SK-N-SH (cell line): Measurements from ENCODE around the gene RNF8. TPM values are rescaled to one million over a fixed set of nuclear protein-coding genes. Genes with fewer than 3 reads are reported as not detected.
A peak's percentile ranks its signal among the peaks of the same experiment; 100 is the strongest.

ENCODE experiments used
- CTCF ChIA-PET: fragments of 300-600, 350-600 bp; formaldehyde crosslinking; extraction: SDS; loops from one replicate; lab custom pipeline; 2021; lab: Yijun Ruan, JAX
- POLR2A ChIA-PET: fragments of 350-600 bp; sonication (Branson Sonifier 250); formaldehyde crosslinking; extraction: SDS; loops from one replicate; lab custom pipeline; 2020; ENCODE audit warnings: antibody characterized with exemption, inconsistent platforms; lab: Yijun Ruan, JAX
- DNase-seq: peaks from one replicate; pipeline ENCODE4 v3.0.0; 2012
- H2AFZ ChIP-seq: fragments of 200-600 bp; sonication (generic); 2 replicates; pipeline ENCODE4 v1.8.1; 2016; ENCODE audit warnings: antibody characterized with exemption, mild to moderate bottlenecking, low read depth
- H3F3A ChIP-seq: fragments of 200-600 bp; sonication (generic); replicated peaks from 2 replicates; pipeline ENCODE3; 2016; ENCODE audit warnings: antibody characterized with exemption, mild to moderate bottlenecking; ENCODE audit not compliant: insufficient read depth
- H3K27ac ChIP-seq, 2 experiments: fragments of 200-500 bp in 1 of 2; fragments of 200-600 bp in 1 of 2; sonication (Bioruptor generic) in 1 of 2; sonication (generic), shearing (Covaris generic) in 1 of 2; 2 replicates each; pipeline versions ENCODE4 v1.5.1 to v1.6.1; 2014 to 2016; ENCODE audit warnings: low read depth in 2 of 2, inconsistent platforms in 1 of 2, low read length in 1 of 2, mild to moderate bottlenecking in 1 of 2, mixed read lengths in 1 of 2
- H3K27me3 ChIP-seq: fragments of 200-600 bp; sonication (generic), shearing (Covaris generic); 2 replicates; pipeline ENCODE4 v1.6.1; 2016; ENCODE audit warnings: mixed run types; ENCODE audit not compliant: insufficient read depth
- H3K36me3 ChIP-seq, 2 experiments: fragments of 200-500 bp in 1 of 2; fragments of 200-600 bp in 1 of 2; sonication (Bioruptor generic) in 1 of 2; sonication (generic) in 1 of 2; replicated peaks in 1 of 2; 2 replicates each; pipeline versions ENCODE3 to v1.5.1; 2014 to 2016; ENCODE audit warnings: low read length in 1 of 2, mild to moderate bottlenecking in 1 of 2; ENCODE audit not compliant: insufficient read depth in 2 of 2, control insufficient read depth in 1 of 2
- H3K4me1 ChIP-seq, 2 experiments: fragments of 200-500 bp in 1 of 2; fragments of 200-600 bp in 1 of 2; sonication (Bioruptor generic) in 1 of 2; sonication (generic), shearing (Covaris generic) in 1 of 2; 2 replicates each; pipeline versions ENCODE4 v1.5.1 to v1.6.1; 2014 to 2016; ENCODE audit warnings: low read depth in 1 of 2, low read length in 1 of 2, mixed run types in 1 of 2; ENCODE audit not compliant: insufficient read depth in 2 of 2, control insufficient read depth in 1 of 2
- H3K4me2 ChIP-seq: fragments of 200-600 bp; sonication (generic), shearing (Covaris generic); 2 replicates; pipeline ENCODE4 v1.6.1; 2017; ENCODE audit warnings: mixed run types
- H3K4me3 ChIP-seq, 2 experiments: fragments of 200-500 bp in 1 of 2; fragments of 200-600 bp in 1 of 2; sonication (Bioruptor generic) in 1 of 2; sonication (generic), shearing (Covaris generic) in 1 of 2; 2 replicates each; pipeline versions ENCODE4 v1.5.1 to v1.8.1; 2014 to 2016; ENCODE audit warnings: low read depth in 2 of 2, inconsistent platforms in 1 of 2, low read length in 1 of 2, mild to moderate bottlenecking in 1 of 2, mixed read lengths in 1 of 2, moderate library complexity in 1 of 2
- H3K79me2 ChIP-seq: fragments of 200-600 bp; sonication (generic); 2 replicates; pipeline ENCODE4 v1.8.1; 2017; ENCODE audit warnings: mild to moderate bottlenecking; ENCODE audit not compliant: insufficient read depth
- H3K9ac ChIP-seq: fragments of 200-600 bp; sonication (generic); 2 replicates; pipeline ENCODE4 v1.6.1; 2017; ENCODE audit warnings: mixed run types
- H3K9me2 ChIP-seq: fragments of 200-600 bp; sonication (generic); 2 replicates; pipeline ENCODE4 v1.6.1; 2017; ENCODE audit warnings: mixed run types
- H3K9me3 ChIP-seq: fragments of 200-600 bp; sonication (generic); 2 replicates; pipeline ENCODE4 v1.6.1; 2017; ENCODE audit warnings: mixed run types, mild to moderate bottlenecking, moderate library complexity
- H4K20me1 ChIP-seq: fragments of 200-600 bp; sonication (generic); 2 replicates; pipeline ENCODE4 v1.6.1; 2017; ENCODE audit warnings: mild to moderate bottlenecking, mixed run types; ENCODE audit not compliant: insufficient read depth
- EP300 ChIP-seq, 2 experiments: IDR thresholded peaks; 2 replicates each; pipeline versions ENCODE4 v1.4.0 to v1.6.1; 2012; ENCODE audit warnings: borderline replicate concordance in 1 of 2, low read depth in 1 of 2, low read length in 1 of 2
- JUND ChIP-seq: IDR thresholded peaks from 2 replicates; pipeline ENCODE4 v1.4.0; 2012
- MEF2A ChIP-seq: IDR thresholded peaks from 2 replicates; pipeline ENCODE4 v1.4.0; 2012; ENCODE audit warnings: low read depth, borderline replicate concordance
- MXI1 ChIP-seq: IDR thresholded peaks from 2 replicates; pipeline ENCODE4 v1.6.1; 2012; ENCODE audit warnings: mild to moderate bottlenecking, low read depth, low read length, improper control_type of control experiment
- RCOR1 ChIP-seq: fragments of 150-350 bp; IDR thresholded peaks from 2 replicates; pipeline ENCODE4 v1.6.1; 2017; ENCODE audit warnings: antibody characterized with exemption, low read length
- WGBS: methylation state at CpG from one replicate; pipeline ENCODE4 v1.1.6; 2017; ENCODE audit warnings: low lambda C conversion rate; 5-methylcytosine and 5-hydroxymethylcytosine counted together
- polyA plus RNA-seq, 3 experiments: library from polyadenylated mRNA; depleted of rRNA; stranded (reverse); fragments of >200 nt; gene quantifications; 2 replicates each; pipeline ENCODE4 v1.2.3, GENCODE V29; 2012
- TF ChIP-seq, protein P1 (sequence below): fragments of 200-600 bp; sonication (generic); IDR thresholded peaks from 2 replicates; pipeline ENCODE4 v1.6.1; 2017; ENCODE audit warnings: antibody characterized with exemption, mild to moderate bottlenecking, moderate library complexity
- TF ChIP-seq, protein P2 (sequence below): IDR thresholded peaks from 2 replicates; pipeline ENCODE4; 2012
- TF ChIP-seq, protein P3 (sequence below): IDR thresholded peaks from 2 replicates; pipeline ENCODE4 v1.6.1; 2012; ENCODE audit warnings: mild to moderate bottlenecking, low read depth, low read length, moderate library complexity

RNF8 gene
- polyA plus RNA-seq, 1 of the 3 experiments (the other 2 are of a cell fraction): 21.7 TPM

DNA sequence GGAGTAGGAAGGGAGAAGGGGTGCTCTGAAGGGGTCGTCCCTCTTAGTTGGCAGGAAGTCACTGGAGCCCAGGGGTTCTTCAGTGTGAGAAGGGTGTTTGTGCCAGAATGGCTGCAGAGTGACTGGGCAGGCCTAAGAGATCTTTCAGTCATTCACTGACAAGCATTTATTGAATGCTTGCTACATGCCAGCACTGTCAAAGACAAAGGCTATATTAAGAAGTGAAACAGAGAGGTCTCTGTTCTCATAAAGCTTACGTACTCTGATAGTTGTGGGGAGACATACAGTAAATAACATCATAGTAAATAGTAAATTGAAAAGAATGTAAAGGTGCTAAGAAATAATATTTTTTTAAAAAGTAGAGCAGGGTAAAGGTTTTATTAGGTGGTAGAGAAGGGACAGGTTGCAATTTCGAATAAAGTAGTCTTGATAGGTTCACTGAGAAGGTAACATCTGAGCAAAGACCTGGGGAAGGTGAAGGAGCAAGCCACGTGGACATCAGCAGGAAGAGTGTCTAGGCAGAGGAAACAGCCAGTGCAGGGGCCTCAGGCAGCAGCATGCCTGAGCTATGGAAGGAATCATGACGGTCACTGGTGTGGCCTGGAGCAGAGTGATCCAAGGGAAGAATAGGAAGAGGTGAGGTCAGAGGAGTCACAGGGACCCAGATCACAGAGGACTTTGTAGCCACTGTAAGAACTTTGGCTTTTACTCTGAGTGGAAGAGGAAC is 36.3 kb upstream of the RNF8 start:
- Histone ChIP-seq H3K4me2 (no peak overlapping the region), H3K36me3 (peaks cover 32 to 58% of the 10 kb centered on the region in 2 experiments), H4K20me1 (no peaks in the 10 kb centered on the region), H2AFZ (no peak overlapping the region), H3K27ac (no peak overlapping the region), H3K27me3 (no peaks in the 10 kb centered on the region), H3K9me3 (no peaks in the 10 kb centered on the region), H3K4me3 (no peak overlapping the region), H3K9me2 (no peaks in the 10 kb centered on the region), H3K9ac (no peak overlapping the region), H3K4me1 (peaks cover 4 to 21% of the 10 kb centered on the region in 2 experiments; a peak in 3 of 4 replicates), H3F3A (peaks cover 6% of the 10 kb centered on the region), H3K79me2 (no peaks in the 10 kb centered on the region)
- DNase-seq: no peak
- CTCF ChIA-PET: interaction anchor here (0.6 to 5.9 kb wide), 3 partner anchors 9 to 82 kb away, joined by 3 to 43 read pairs (median 3); no protein-coding TSS in a partner anchor
- TF ChIP-seq, protein P1, sequence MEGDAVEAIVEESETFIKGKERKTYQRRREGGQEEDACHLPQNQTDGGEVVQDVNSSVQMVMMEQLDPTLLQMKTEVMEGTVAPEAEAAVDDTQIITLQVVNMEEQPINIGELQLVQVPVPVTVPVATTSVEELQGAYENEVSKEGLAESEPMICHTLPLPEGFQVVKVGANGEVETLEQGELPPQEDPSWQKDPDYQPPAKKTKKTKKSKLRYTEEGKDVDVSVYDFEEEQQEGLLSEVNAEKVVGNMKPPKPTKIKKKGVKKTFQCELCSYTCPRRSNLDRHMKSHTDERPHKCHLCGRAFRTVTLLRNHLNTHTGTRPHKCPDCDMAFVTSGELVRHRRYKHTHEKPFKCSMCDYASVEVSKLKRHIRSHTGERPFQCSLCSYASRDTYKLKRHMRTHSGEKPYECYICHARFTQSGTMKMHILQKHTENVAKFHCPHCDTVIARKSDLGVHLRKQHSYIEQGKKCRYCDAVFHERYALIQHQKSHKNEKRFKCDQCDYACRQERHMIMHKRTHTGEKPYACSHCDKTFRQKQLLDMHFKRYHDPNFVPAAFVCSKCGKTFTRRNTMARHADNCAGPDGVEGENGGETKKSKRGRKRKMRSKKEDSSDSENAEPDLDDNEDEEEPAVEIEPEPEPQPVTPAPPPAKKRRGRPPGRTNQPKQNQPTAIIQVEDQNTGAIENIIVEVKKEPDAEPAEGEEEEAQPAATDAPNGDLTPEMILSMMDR: no peak
- no peak for TF ChIP-seq MEF2A
- 95% methylated on average over 5 of the region's 5 CpGs for WGBS
- POLR2A ChIA-PET: no interaction called here

DNA sequence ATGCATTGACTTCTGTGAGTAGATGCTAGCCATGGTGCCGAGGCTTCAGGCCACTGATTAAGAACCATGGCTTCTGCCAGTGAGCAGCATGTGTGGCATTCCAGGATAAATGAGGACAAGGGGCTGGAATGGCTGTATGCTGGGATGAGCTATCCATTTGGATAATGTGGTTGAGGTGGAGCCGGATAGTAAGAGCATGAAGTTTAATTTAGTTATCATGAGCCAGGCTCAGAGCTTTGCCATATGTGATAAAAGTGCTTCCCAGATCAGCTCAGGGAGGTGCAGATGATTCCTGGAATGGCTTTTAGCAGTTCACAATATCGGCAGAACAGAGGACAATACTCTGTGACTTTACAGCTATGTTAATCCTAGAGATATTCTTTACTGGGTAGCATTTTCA is 34.6 kb upstream of the RNF8 start:
- Histone ChIP-seq H3K9ac (no peak overlapping the region), H3K9me3 (no peaks in the 10 kb centered on the region), H3K9me2 (no peaks in the 10 kb centered on the region), H3F3A (peaks cover 17% of the 10 kb centered on the region), H3K4me2 (no peak overlapping the region), H3K27me3 (no peaks in the 10 kb centered on the region), H3K79me2 (no peaks in the 10 kb centered on the region), H3K4me1 (peaks cover 10 to 23% of the 10 kb centered on the region in 2 experiments; a peak in 3 of 4 replicates), H3K4me3 (no peak overlapping the region), H3K36me3 (peaks cover 21 to 50% of the 10 kb centered on the region in 2 experiments), H4K20me1 (peaks cover 5% of the 10 kb centered on the region; the same call in 1 of the 2 replicates), H3K27ac (peak overlapping the region in 1 of 2 experiments; percentile 58; a peak in 2 of 4 replicates), H2AFZ (no peak overlapping the region)
- TF ChIP-seq RCOR1: peak; percentile 69
- TF ChIP-seq MXI1: peak; percentile 76; the same call in 1 of the 2 replicates
- TF ChIP-seq, protein P2, sequence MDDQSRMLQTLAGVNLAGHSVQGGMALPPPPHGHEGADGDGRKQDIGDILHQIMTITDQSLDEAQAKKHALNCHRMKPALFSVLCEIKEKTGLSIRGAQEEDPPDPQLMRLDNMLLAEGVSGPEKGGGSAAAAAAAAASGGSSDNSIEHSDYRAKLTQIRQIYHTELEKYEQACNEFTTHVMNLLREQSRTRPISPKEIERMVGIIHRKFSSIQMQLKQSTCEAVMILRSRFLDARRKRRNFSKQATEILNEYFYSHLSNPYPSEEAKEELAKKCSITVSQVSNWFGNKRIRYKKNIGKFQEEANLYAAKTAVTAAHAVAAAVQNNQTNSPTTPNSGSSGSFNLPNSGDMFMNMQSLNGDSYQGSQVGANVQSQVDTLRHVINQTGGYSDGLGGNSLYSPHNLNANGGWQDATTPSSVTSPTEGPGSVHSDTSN: no peak
- TF ChIP-seq EP300 (IDR thresholded peaks at IDR 0.05; ENCODE audit: borderline replicate concordance in 1 of 2, low read depth in 1 of 2, low read length in 1 of 2): peak in 1 of 2 experiments; percentile 80; a peak in 2 of 4 replicates
- TF ChIP-seq, protein P3, sequence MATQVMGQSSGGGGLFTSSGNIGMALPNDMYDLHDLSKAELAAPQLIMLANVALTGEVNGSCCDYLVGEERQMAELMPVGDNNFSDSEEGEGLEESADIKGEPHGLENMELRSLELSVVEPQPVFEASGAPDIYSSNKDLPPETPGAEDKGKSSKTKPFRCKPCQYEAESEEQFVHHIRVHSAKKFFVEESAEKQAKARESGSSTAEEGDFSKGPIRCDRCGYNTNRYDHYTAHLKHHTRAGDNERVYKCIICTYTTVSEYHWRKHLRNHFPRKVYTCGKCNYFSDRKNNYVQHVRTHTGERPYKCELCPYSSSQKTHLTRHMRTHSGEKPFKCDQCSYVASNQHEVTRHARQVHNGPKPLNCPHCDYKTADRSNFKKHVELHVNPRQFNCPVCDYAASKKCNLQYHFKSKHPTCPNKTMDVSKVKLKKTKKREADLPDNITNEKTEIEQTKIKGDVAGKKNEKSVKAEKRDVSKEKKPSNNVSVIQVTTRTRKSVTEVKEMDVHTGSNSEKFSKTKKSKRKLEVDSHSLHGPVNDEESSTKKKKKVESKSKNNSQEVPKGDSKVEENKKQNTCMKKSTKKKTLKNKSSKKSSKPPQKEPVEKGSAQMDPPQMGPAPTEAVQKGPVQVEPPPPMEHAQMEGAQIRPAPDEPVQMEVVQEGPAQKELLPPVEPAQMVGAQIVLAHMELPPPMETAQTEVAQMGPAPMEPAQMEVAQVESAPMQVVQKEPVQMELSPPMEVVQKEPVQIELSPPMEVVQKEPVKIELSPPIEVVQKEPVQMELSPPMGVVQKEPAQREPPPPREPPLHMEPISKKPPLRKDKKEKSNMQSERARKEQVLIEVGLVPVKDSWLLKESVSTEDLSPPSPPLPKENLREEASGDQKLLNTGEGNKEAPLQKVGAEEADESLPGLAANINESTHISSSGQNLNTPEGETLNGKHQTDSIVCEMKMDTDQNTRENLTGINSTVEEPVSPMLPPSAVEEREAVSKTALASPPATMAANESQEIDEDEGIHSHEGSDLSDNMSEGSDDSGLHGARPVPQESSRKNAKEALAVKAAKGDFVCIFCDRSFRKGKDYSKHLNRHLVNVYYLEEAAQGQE: peak; percentile 43; the same call in 1 of the 2 replicates
- no peak for TF ChIP-seq JUND
- WGBS: 72% methylated on average over 3 of the region's 3 CpGs
- ChIA-PET CTCF (interaction anchor here (0.6 to 3.0 kb wide), 9 partner anchors 10 to 373 kb away, joined by 3 to 11 read pairs (median 3); no protein-coding TSS in a partner anchor), POLR2A (interaction anchor here (0.8 kb wide), 1 partner anchor 62 kb away, joined by 4 read pairs; no protein-coding TSS in a partner anchor)
- DNase-seq: peak; percentile 68
